Measurements from ENCODE around the gene NEK10. TPM values are rescaled to one million over a fixed set of nuclear protein-coding genes. Genes with fewer than 3 reads are reported as not detected.

The NEK10 gene
- total RNA-seq, 1 donor from 2014 or later, result 7.3 TPM

- Mint-ChIP-seq H3K4me1 (ENCODE audit: low read depth) (peaks cover 15% of the 10 kb centered on the region), H3K4me3 (ENCODE audit: unreplicated experiment) (no peak overlapping the region), H3K9me3 (ENCODE audit: low read depth) (peaks cover 6% of the 10 kb centered on the region), H3K36me3 (ENCODE audit: low read depth) (no peaks in the 10 kb centered on the region), H3K27ac (ENCODE audit: unreplicated experiment) (peak overlapping the region; percentile 72), H3K27me3 (ENCODE audit: low read depth) (no peaks in the 10 kb centered on the region)
- no peak for DNase-seq (ENCODE audit: low spot score)
- TF ChIP-seq, protein P1, sequence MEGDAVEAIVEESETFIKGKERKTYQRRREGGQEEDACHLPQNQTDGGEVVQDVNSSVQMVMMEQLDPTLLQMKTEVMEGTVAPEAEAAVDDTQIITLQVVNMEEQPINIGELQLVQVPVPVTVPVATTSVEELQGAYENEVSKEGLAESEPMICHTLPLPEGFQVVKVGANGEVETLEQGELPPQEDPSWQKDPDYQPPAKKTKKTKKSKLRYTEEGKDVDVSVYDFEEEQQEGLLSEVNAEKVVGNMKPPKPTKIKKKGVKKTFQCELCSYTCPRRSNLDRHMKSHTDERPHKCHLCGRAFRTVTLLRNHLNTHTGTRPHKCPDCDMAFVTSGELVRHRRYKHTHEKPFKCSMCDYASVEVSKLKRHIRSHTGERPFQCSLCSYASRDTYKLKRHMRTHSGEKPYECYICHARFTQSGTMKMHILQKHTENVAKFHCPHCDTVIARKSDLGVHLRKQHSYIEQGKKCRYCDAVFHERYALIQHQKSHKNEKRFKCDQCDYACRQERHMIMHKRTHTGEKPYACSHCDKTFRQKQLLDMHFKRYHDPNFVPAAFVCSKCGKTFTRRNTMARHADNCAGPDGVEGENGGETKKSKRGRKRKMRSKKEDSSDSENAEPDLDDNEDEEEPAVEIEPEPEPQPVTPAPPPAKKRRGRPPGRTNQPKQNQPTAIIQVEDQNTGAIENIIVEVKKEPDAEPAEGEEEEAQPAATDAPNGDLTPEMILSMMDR (IDR thresholded peaks at IDR 0.05), result no peak
These were observed 279.5 kb downstream of the NEK10 start for GRCh38 chr3:27089645-27090044.

GRCh38 chr3:27089068-27089467, 280.1 kb downstream of the NEK10 start:
- no peak overlapping the region for H3K4me3 Mint-ChIP-seq (ENCODE audit: unreplicated experiment)
- DNase-seq (ENCODE audit: low spot score), result no peak

GRCh38 chr3:27085829-27086730, 283.1 kb downstream of the NEK10 start:
- H3K27me3 Mint-ChIP-seq (ENCODE audit: low read depth), result no peaks in the 10 kb centered on the region
- H3K4me3 Mint-ChIP-seq (ENCODE audit: unreplicated experiment), result no peak overlapping the region
- TF ChIP-seq, protein P1 (IDR thresholded peaks at IDR 0.05), result no peak
- no peak for DNase-seq (ENCODE audit: low spot score)
- H3K27ac Mint-ChIP-seq (ENCODE audit: unreplicated experiment), result no peak overlapping the region
- peaks cover 9% of the 10 kb centered on the region for H3K4me1 Mint-ChIP-seq (ENCODE audit: low read depth)
- H3K36me3 Mint-ChIP-seq (ENCODE audit: low read depth), result no peaks in the 10 kb centered on the region
- H3K9me3 Mint-ChIP-seq (ENCODE audit: low read depth), result peaks cover under 1% of the 10 kb centered on the region

More at GRCh38 chr3:27089068-27089467, 280.1 kb downstream of the NEK10 start:
- peaks cover 6% of the 10 kb centered on the region for H3K9me3 Mint-ChIP-seq (ENCODE audit: low read depth)
- TF ChIP-seq, protein P1 (IDR thresholded peaks at IDR 0.05), result no peak
- H3K4me1 Mint-ChIP-seq (ENCODE audit: low read depth), result peaks cover 9% of the 10 kb centered on the region
- no peaks in the 10 kb centered on the region for H3K27me3 Mint-ChIP-seq (ENCODE audit: low read depth)
- peak overlapping the region; percentile 72 for H3K27ac Mint-ChIP-seq (ENCODE audit: unreplicated experiment)
- H3K36me3 Mint-ChIP-seq (ENCODE audit: low read depth), result no peaks in the 10 kb centered on the region

GRCh38 chr3:27081992-27082607, 287.1 kb downstream of the NEK10 start:
- Mint-ChIP-seq H3K27ac (ENCODE audit: unreplicated experiment) (no peak overlapping the region), H3K36me3 (ENCODE audit: low read depth) (no peaks in the 10 kb centered on the region), H3K27me3 (ENCODE audit: low read depth) (no peaks in the 10 kb centered on the region), H3K4me3 (ENCODE audit: unreplicated experiment) (no peak overlapping the region), H3K4me1 (ENCODE audit: low read depth) (peaks cover 9% of the 10 kb centered on the region), H3K9me3 (ENCODE audit: low read depth) (no peaks in the 10 kb centered on the region)
- DNase-seq (ENCODE audit: low spot score), result no peak
- TF ChIP-seq, protein P1 (IDR thresholded peaks at IDR 0.05), result no peak

DNA sequence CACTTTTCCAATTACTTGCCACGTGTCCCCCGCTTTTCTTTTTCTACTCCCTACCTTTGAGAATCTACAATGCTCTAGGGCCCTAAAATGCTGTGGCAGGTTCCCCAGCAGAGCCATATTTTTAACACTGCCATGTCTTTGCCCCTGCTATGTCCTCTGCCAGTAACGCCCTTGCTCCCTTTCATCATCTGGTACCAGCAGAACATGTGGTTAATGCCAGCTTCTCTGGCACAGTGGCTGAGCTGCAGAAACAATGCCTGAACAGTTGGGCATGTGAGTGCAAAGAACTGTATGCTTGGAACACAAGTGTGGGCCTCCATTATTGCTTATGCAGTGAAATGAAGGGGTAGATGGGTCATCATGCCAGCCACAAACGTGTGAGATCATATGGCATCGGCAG, 287.6 kb downstream of the NEK10 start:
- TF ChIP-seq, protein P1 (IDR thresholded peaks at IDR 0.05), result no peak
- no peak overlapping the region for H3K4me3 Mint-ChIP-seq (ENCODE audit: unreplicated experiment)
- no peaks in the 10 kb centered on the region for H3K36me3 Mint-ChIP-seq (ENCODE audit: low read depth)
- peaks cover 9% of the 10 kb centered on the region for H3K4me1 Mint-ChIP-seq (ENCODE audit: low read depth)
- H3K27ac Mint-ChIP-seq (ENCODE audit: unreplicated experiment), result no peak overlapping the region
- no peaks in the 10 kb centered on the region for H3K27me3 Mint-ChIP-seq (ENCODE audit: low read depth)
- H3K9me3 Mint-ChIP-seq (ENCODE audit: low read depth), result no peaks in the 10 kb centered on the region
- no peak for DNase-seq (ENCODE audit: low spot score)

Data from chondrocyte (in vitro differentiated cells).